IPS-18a (cell line): Measurements from ENCODE around the gene MTHFD2.
"Not testable (repeated sequence)": the region's sequence is repeated elsewhere in the genome, so short reads cannot be mapped to it uniquely, and the experiment has no call there.

Experiments used
- H3K27ac ChIP-seq: one replicate; pipeline ENCODE4 v1.5.1; 2013; ENCODE audit warnings: low read length
- H3K27me3 ChIP-seq: one replicate; pipeline ENCODE4 v1.6.1; 2013; ENCODE audit warnings: mild to moderate bottlenecking, low read length; ENCODE audit not compliant: control insufficient read depth, insufficient read depth
- H3K36me3 ChIP-seq: one replicate; pipeline ENCODE4 v1.6.1; 2013; ENCODE audit warnings: low read depth, low read length; ENCODE audit not compliant: control insufficient read depth
- H3K4me1 ChIP-seq: one replicate; pipeline ENCODE4 v1.6.1; 2013; ENCODE audit warnings: low read depth, low read length; ENCODE audit not compliant: control insufficient read depth
- H3K4me3 ChIP-seq: one replicate; pipeline ENCODE4 v1.5.1; 2013; ENCODE audit warnings: low read length
- H3K9ac ChIP-seq: one replicate; pipeline ENCODE4 v1.6.1; 2013; ENCODE audit warnings: mild to moderate bottlenecking, low read length, moderate library complexity
- H3K9me3 ChIP-seq: one replicate; pipeline ENCODE4 v1.6.1; 2013; ENCODE audit warnings: low read depth, low read length; ENCODE audit not compliant: control insufficient read depth

The MTHFD2 gene

DNA sequence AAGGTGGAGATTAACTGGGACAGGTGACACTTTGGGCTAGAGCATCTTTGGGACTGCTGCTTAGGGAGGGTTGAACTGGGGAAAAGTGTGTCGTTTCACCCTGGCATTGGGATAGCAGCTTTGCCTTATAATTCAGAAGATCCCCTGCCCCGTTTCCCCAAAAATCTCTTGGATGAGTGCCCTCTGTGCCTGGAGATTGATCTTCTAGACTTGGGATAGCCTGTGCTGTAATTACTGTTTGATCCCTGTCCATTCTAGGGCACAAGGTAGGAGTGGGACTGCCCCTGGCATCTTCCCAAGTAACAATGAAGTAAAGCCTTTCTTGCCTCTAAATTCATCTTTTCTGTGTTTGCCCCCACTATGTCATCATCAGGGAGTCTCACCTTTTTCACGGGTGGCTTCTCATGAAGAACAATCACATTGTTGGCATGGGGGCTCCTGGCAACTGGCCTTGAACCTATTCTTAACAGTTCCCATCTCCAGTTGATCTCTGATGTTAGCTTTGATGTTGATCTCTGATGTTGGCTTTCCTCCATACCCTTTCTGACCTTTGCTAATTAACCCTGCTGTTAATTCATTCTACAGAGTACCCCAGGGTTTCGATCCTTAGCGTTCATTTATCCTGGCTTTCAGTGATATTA, 21.6 kb downstream of the MTHFD2 start:
- no peak overlapping the region for H3K4me3 ChIP-seq
- no peak overlapping the region for H3K9ac ChIP-seq
- no peak overlapping the region for H3K27ac ChIP-seq
- H3K4me1 ChIP-seq: no peaks in the 10 kb centered on the region
- H3K27me3 ChIP-seq: no peaks in the 10 kb centered on the region
- peaks cover 34% of the 10 kb centered on the region for H3K36me3 ChIP-seq
- H3K9me3 ChIP-seq: no peaks in the 10 kb centered on the region

DNA sequence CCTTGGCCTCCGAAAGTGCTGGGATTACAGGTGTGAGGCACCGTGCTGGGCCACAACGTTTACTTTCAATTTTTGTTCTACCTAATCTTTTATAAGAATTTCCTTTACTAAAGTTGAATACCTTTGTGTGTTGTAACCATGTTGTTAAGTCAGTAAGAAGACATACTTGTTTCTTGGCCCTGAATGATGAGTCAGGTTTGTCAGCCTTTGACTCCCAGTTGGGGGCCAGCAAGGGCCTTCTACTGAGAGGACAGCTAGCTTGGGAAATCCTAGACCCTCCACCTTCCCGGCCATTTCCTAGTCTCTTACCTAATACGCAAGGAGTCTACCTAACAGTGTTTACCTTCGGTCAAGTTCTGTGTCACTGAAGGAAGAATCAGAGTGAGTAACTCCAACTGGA, 22.7 kb downstream of the MTHFD2 start:
- H3K4me3 ChIP-seq: no peak overlapping the region
- no peaks in the 10 kb centered on the region for H3K27me3 ChIP-seq
- no peaks in the 10 kb centered on the region for H3K4me1 ChIP-seq
- H3K9ac ChIP-seq: no peak overlapping the region
- peaks cover 24% of the 10 kb centered on the region for H3K36me3 ChIP-seq
- H3K9me3 ChIP-seq: no peaks in the 10 kb centered on the region
- no peak overlapping the region for H3K27ac ChIP-seq

DNA sequence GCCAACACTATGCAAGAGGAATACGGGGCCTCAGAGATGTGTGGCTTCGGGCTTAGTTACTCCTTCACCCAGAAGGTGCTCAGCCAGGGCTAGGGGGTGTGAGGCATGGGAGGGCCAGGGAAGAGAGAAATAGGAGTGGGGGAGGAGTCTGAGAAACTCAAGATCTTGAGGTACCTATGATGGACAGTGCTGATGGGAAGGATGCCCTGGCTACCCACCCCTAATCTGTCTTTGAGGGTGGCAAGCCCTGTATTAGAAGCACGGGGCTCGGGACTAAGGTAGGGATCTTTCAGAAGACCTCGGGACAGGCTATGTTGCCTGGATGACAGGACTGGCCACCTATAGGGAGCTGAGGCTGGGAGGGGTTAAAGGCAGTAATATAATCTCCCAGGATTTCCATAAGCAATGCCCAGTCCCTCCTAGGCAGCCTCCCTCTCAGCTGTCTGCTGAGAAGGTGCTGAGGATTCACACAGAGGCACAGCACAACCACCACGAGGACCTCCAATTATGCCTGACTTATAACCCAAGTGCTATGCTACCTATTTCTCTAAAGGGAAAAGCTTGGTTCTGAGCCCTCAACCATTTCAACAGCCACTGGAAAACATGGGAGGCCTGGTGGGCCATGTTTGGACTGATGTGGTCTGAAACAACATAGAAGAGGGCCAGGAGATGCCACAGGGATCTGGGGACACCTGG, 23.3 kb downstream of the MTHFD2 start:
- no peak overlapping the region for H3K27ac ChIP-seq

DNA sequence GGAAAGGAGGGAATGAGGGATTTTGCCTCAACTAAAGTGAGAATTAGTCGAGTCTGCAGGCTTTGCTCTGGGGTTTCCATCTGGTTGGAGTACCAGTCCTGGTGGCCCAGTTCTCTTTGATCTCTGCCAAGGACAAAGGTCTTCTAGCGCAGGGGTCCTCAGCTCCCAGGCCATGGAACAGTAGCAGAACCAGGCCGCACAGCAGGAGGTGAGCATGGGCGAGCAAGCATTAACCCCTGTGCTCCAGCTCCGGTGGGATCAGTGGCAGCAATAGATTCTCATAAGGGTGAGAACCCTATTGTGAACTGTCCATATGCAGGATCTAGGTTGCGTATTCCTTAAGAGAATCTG, 23.9 kb downstream of the MTHFD2 start:
- no peaks in the 10 kb centered on the region for H3K9me3 ChIP-seq
- H3K36me3 ChIP-seq: peaks cover 15% of the 10 kb centered on the region
- no peak overlapping the region for H3K4me3 ChIP-seq
- no peaks in the 10 kb centered on the region for H3K4me1 ChIP-seq
- no peaks in the 10 kb centered on the region for H3K27me3 ChIP-seq
- no peak overlapping the region for H3K27ac ChIP-seq
- no peak overlapping the region for H3K9ac ChIP-seq

More for the DNA sequence above, 23.3 kb downstream of the MTHFD2 start:
- Histone ChIP-seq H3K36me3 (peaks cover 20% of the 10 kb centered on the region), H3K27me3 (no peaks in the 10 kb centered on the region), H3K4me3 (no peak overlapping the region), H3K4me1 (no peaks in the 10 kb centered on the region), H3K9ac (no peak overlapping the region), H3K9me3 (no peaks in the 10 kb centered on the region)

DNA sequence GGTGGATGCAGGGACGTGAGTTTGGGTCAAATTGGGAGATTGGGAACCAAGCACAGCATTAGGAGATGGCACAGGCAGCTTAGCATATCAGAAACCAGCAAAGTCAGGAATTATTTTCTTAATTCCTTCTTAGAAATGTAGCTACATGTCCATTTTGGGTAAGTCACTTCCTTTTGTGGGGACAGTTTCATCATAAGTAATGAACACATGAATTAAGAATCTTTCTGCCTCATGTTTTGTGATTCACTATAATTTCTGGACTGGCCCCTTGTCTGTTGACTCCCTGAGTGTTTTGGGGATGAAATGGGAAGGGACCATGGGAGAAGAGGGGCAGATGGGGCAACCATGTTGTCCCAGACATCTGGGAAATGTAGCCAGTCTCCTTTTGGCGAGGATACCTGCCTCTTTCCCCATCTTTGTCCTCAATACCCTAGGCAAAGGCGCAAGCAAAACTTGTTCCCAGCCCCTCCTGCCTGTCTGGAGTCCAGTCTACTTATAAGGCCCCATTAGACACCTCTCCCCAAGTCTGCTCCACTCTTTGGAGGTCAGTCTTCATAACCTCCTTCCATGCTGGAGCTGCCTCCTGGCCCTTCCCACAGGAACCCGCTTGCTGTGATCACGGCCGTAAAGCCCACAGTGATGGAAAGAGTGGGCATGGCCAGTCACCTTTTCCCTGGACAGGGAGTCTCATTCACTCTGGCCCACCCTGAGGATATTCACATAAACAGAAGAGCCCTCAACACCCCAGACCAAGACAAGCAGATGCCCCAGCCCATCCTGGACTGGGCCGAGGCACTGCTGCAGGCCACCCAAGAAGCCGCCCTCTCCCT, 25.7 kb downstream of the MTHFD2 start:
- Histone ChIP-seq H3K4me3 (no peak overlapping the region), H3K4me1 (no peaks in the 10 kb centered on the region), H3K27ac (no peak overlapping the region), H3K27me3 (no peaks in the 10 kb centered on the region), H3K36me3 (no peaks in the 10 kb centered on the region), H3K9me3 (no peaks in the 10 kb centered on the region), H3K9ac (no peak overlapping the region)

DNA sequence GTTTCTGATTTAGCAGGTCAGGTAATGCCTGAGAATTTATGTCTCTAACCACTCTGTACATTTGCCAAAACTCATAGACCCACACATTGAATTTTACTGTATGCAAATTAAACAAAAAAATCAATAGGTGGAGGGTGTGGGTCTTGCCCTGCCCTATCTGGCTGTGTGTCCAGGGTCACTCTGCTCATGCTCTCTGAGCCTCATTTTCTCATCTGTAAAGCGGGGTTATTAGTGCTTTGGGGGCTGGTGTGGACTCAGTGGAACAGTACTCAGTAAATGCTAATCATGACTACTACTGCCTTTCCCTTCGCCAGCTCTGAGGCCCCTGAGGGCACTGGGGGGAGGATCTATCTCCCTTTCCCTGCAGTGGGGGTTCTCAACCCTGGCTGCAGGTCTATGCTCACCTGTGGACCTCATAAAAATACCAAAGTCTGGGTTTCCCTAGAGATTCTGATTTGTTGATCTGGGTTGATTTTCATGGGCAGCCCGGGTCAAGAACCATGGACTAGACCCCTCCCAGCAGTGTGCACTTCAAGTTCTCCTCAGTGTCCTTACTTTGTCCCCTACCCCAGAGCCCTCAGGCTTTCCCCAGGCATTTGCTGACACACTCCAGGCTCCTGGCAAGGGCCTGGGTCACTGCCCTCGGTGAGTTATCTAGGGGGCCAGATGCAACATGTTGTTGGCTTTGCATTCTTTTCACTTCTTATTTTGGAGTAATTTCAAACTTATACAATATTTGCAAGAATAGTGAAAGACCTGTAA, 27.5 kb downstream of the MTHFD2 start:
- H3K4me1 ChIP-seq: no peaks in the 10 kb centered on the region
- no peaks in the 10 kb centered on the region for H3K36me3 ChIP-seq

DNA sequence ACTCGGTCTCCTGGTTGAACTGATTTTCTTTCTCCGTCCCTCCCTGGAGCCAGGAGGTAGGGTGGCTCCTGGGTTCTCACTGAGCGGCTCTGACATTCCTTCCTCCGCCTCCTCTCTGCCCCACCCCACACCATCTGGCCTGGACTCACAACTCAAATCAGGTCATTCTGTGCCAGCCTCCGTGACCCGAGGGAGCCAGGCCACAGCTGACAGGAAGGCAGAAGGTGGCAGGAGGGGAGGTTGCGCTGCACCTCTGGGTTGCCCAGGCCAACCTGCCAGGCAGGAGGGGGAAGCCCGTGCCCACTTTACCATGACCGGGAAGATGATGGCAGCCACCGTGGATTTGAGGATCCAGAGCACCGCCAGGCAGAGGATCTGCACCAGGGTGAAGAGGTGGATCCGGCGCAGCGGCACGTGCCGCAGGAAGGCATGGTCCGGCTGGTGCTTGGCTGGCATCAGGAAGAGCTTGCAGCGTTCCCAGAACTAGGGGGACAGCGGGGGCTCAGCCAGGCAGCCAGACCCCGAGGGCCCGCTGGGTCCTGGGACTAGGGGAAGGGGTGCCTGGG, 28.3 kb downstream of the MTHFD2 start:
- Histone ChIP-seq H3K36me3 (no peaks in the 10 kb centered on the region), H3K27ac (no peak overlapping the region), H3K4me3 (no peak overlapping the region), H3K9ac (no peak overlapping the region), H3K9me3 (no peaks in the 10 kb centered on the region), H3K27me3 (no peaks in the 10 kb centered on the region), H3K4me1 (no peaks in the 10 kb centered on the region)

More for the DNA sequence above, 27.5 kb downstream of the MTHFD2 start:
- H3K4me3 ChIP-seq: no peak overlapping the region
- H3K9ac ChIP-seq: no peak overlapping the region
- no peak overlapping the region for H3K27ac ChIP-seq
- H3K9me3 ChIP-seq: no peaks in the 10 kb centered on the region
- H3K27me3 ChIP-seq: no peaks in the 10 kb centered on the region

DNA sequence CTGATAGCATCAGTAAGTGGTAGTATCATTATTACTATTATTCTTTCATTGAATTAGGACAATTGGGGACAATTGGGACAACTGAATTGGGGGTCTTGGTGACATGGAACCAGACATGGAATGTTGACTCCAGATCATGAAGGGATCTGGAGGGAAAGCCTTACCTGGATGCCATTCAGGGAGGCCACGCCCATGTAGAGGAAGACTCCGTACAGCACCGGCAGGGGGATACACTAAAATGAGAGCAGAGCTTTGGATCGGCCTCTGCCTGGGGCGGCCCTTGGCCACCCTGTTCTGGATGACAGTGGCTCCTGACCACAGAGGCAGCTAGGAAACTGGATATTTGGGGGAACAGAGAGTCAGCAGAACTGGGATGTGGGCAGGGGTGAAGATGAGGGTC, 29.2 kb downstream of the MTHFD2 start:
- no peak overlapping the region for H3K4me3 ChIP-seq
- no peaks in the 10 kb centered on the region for H3K4me1 ChIP-seq
- no peaks in the 10 kb centered on the region for H3K9me3 ChIP-seq

DNA sequence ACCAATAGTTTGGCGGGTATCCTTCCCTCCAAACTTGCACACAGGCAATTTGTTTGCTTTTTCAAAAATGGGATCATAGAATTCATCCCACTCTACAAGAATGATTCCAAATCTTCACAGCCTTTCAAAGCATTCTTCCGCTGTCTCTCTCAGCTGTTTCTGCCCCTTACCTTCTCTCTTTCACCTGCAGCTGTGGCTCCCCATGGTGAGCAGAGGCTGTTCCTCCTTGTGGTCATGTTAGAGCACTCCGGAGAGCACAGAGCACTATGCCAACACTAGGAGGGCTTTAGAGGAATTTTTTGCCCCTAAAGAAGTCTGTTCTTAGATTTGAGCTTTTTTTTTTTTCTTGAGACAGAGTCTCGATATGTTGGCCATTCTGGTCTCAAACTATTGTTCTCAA, 30.4 kb downstream of the MTHFD2 start:
- Histone ChIP-seq H3K36me3 (no peaks in the 10 kb centered on the region), H3K4me1 (no peaks in the 10 kb centered on the region), H3K27ac (no peak overlapping the region), H3K4me3 (no peak overlapping the region), H3K9ac (no peak overlapping the region), H3K27me3 (no peaks in the 10 kb centered on the region), H3K9me3 (no peaks in the 10 kb centered on the region)

More for the DNA sequence above, 29.2 kb downstream of the MTHFD2 start:
- no peaks in the 10 kb centered on the region for H3K36me3 ChIP-seq
- H3K27ac ChIP-seq: no peak overlapping the region
- H3K9ac ChIP-seq: no peak overlapping the region
- no peaks in the 10 kb centered on the region for H3K27me3 ChIP-seq

DNA sequence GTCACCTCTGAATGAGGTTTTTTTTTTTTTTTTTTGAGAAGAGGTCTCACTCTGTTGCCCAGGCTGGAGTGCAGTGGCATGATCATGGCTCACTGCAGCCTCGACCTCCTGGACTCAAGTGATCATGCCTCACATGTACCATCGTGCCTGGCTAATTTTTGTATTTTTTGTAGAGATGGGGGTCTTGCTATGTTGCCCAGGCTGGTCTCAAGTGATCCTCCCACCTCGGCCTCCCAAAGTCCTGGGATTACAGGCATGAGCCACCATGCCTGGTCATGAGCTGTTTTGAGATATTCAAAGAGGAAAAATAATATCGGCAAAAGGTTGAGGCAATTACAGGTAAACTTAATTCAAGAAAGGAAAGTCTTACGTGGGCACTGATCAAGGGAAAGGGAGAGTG, 31.4 kb downstream of the MTHFD2 start:
- not testable (repeated sequence) for H3K9ac ChIP-seq, H3K36me3 ChIP-seq, H3K4me1 ChIP-seq, H3K27me3 ChIP-seq, H3K9me3 ChIP-seq, H3K4me3 ChIP-seq, H3K27ac ChIP-seq

DNA sequence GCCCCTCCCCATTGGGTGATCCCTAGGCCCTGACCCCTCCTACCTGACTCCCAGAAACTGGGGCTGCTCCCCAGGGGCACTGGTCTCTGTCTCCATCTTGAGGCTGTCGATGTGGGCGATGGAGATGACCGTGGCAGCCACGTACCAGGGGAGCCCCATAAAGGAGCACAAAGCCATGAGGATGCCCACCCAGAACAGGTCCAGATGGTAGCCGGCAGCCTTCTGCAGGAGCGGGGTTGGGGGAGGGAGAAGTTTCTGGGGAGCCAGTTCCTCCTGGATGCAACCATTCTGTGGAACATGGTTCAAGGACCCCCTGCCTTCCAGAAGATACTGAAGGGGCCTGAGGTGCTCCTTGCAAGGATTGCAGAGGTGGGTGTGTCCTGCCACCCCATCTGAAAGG, 34.0 kb downstream of the MTHFD2 start:
- Histone ChIP-seq H3K9ac (no peak overlapping the region), H3K9me3 (no peaks in the 10 kb centered on the region), H3K4me3 (no peak overlapping the region), H3K4me1 (no peaks in the 10 kb centered on the region), H3K36me3 (no peaks in the 10 kb centered on the region), H3K27ac (no peak overlapping the region), H3K27me3 (no peaks in the 10 kb centered on the region)
